ENCODE measurements around the gene TTC12.

DNA sequence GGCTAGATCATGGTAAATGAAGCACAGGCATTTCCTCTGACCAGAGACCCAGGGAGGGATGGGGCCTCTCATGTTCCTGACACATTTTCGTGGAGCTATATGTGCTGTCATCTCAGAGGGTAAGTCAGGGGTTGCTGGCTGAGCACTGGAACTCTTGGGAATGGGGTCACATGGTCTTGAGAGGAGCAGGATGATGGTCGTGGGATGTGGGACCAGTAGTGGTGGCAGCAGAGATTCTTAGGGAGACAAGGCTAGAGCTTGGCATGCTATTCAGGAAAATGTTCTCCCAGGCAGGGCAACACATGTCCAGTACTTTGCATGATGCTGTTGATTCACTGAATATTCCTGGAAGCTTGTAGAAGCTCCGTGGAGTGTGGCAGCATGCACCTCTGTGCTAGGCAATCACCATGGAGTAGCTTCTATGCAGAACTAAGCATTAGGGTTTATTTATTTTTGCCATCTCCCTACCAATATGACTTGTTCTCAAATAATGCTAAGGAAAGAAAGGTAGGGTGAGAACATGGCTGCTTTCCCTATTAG lies 31.4 kb upstream of the TTC12 start:
- TF ChIP-seq EZH2 (IDR thresholded peaks at IDR 0.05; ENCODE audit: low read length): no peak
- no peak for TF ChIP-seq CTCF (optimal IDR thresholded peaks at IDR 0.05 in 1 of 3, IDR thresholded peaks at IDR 0.05 in 1 of 3, conservative IDR thresholded peaks at IDR 0.05 in 1 of 3; ENCODE audit: extremely low read depth in 1 of 3, insufficient read depth in 2 of 3, low read length in 3 of 3)

Measured in keratinocyte (primary cell).